ENCODE results near the gene ABCC6. TPM values are rescaled to one million over a fixed set of nuclear protein-coding genes. Genes with fewer than 3 reads are reported as not detected.

Gene ABCC6
- total and polyA plus RNA-seq, 2 of the 4 experiments (the other 2 are of a cell fraction) = 0.36 to 1.3 TPM

- Histone ChIP-seq H3K18ac (ENCODE audit: low read depth, low read length) (no peak overlapping the region), H3K36me3 (ENCODE audit: control insufficient read depth, insufficient read depth, low read length) (peaks cover 12% of the 10 kb centered on the region; the same call in 1 of the 2 replicates), H2AFZ (replicated peaks; ENCODE audit: low read length, poor library complexity) (peak overlapping the region; percentile 1), H2AK9ac (replicated peaks; ENCODE audit: low read depth, low read length, poor library complexity) (no peak overlapping the region), H3K4me3 (ENCODE audit: insufficient read depth, low read depth, low read length) (no peak overlapping the region), H3K79me1 (ENCODE audit: low read depth in 1 of 2, low read length in 2 of 2) (no peaks in the 10 kb centered on the region), H2BK120ac (ENCODE audit: low read depth, low read length) (no peak overlapping the region), H4K20me1 (ENCODE audit: insufficient read depth, low read length) (no peaks in the 10 kb centered on the region), H2AK5ac (ENCODE audit: low read depth, low read length) (no peak overlapping the region), H2BK5ac (ENCODE audit: low read depth, low read length, poor library complexity, severe bottlenecking) (no peak overlapping the region), H3K4me2 (ENCODE audit: low read depth, low read length) (no peak overlapping the region), H3K9me3 (ENCODE audit: control insufficient read depth, insufficient read depth, low read length) (peaks cover 15% of the 10 kb centered on the region), H3K14ac (replicated peaks; ENCODE audit: low read depth, low read length) (no peak overlapping the region), H3K27ac (ENCODE audit: insufficient read depth, low read length) (no peak overlapping the region), H3K9me1 (ENCODE audit: insufficient read depth, low read length) (no peaks in the 10 kb centered on the region), H3K9ac (ENCODE audit: low read depth, low read length) (no peak overlapping the region), H4K8ac (ENCODE audit: low read depth in 2 of 2, low read length in 2 of 2) (no peak overlapping the region), H2BK15ac (ENCODE audit: low read depth, low read length) (no peak overlapping the region), H3K4ac (ENCODE audit: low read depth, low read length) (no peak overlapping the region), H3K4me1 (ENCODE audit: control insufficient read depth, insufficient read depth, low read length) (no peaks in the 10 kb centered on the region), H2BK20ac (ENCODE audit: low read depth, low read length) (no peak overlapping the region), H3K23ac (ENCODE audit: low read depth, low read length) (no peak overlapping the region), H4K91ac (ENCODE audit: insufficient read depth, low read depth, low read length) (no peak overlapping the region), H3K56ac (ENCODE audit: extremely low read depth, insufficient read depth, low read length) (no peak overlapping the region), H4K5ac (ENCODE audit: low read depth, low read length) (no peak overlapping the region), H3K27me3 (ENCODE audit: control insufficient read depth, insufficient read depth, low read length) (no peaks in the 10 kb centered on the region; the same call in 1 of the 2 replicates)
- intact Hi-C loops (cut with micrococcal nuclease) = no loop called here
- WGBS, 2 experiments (ENCODE audit: extremely low coverage in 2 of 2, insufficient read length in 1 of 2) = 33% methylated on average over 1 of the region's 5 CpGs; no CpG with 5 or more reads in 1 of the 2 experiments
- ChIA-PET POLR2A (ENCODE audit: unreplicated experiment) (no interaction called here), CTCF (no interaction called here)
- ATAC-seq (ENCODE audit: low read depth) = no peak; the same call in 1 of the 2 replicates
- no TSS peak for BruUV-seq (replicated peaks)
- in situ Hi-C loops (cut with MboI; ENCODE audit: low sequenced_read_pairs) = no loop called here
- dilution Hi-C loops (cut with HindIII; ENCODE audit: low sequenced_read_pairs, unreplicated experiment) = no loop called here
- TF ChIP-seq CHD1 (IDR thresholded peaks at IDR 0.05; ENCODE audit: low read depth, low read length) (no peak), POLR2A (IDR thresholded peaks at IDR 0.05; ENCODE audit: low read depth, low read length) (no peak), RCOR1 (IDR thresholded peaks at IDR 0.05; ENCODE audit: insufficient replicate concordance, low read length) (no peak), MXI1 (IDR thresholded peaks at IDR 0.05; ENCODE audit: borderline replicate concordance, low read depth, low read length) (no peak), FOS (IDR thresholded peaks at IDR 0.05; ENCODE audit: low read depth, low read length) (no peak), NFE2L2 (IDR thresholded peaks at IDR 0.05; ENCODE audit: low read depth, low read length) (no peak), CEBPB (IDR thresholded peaks at IDR 0.05; ENCODE audit: low read depth, low read length) (no peak), MAFK (IDR thresholded peaks at IDR 0.05; ENCODE audit: low read depth, low read length) (no peak), BHLHE40 (IDR thresholded peaks at IDR 0.05; ENCODE audit: low read depth, low read length) (no peak), RAD21 (IDR thresholded peaks at IDR 0.05; ENCODE audit: low read length) (no peak), RFX5 (IDR thresholded peaks at IDR 0.05; ENCODE audit: low read depth, low read length) (no peak), SMC3 (IDR thresholded peaks at IDR 0.05; ENCODE audit: low read depth, low read length) (no peak), MAZ (IDR thresholded peaks at IDR 0.05; ENCODE audit: borderline replicate concordance, low read depth, low read length) (no peak)
- TF ChIP-seq, protein P1, sequence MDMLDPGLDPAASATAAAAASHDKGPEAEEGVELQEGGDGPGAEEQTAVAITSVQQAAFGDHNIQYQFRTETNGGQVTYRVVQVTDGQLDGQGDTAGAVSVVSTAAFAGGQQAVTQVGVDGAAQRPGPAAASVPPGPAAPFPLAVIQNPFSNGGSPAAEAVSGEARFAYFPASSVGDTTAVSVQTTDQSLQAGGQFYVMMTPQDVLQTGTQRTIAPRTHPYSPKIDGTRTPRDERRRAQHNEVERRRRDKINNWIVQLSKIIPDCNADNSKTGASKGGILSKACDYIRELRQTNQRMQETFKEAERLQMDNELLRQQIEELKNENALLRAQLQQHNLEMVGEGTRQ (IDR thresholded peaks at IDR 0.05; ENCODE audit: low read depth, low read length) = no peak
- TF ChIP-seq, protein P2, sequence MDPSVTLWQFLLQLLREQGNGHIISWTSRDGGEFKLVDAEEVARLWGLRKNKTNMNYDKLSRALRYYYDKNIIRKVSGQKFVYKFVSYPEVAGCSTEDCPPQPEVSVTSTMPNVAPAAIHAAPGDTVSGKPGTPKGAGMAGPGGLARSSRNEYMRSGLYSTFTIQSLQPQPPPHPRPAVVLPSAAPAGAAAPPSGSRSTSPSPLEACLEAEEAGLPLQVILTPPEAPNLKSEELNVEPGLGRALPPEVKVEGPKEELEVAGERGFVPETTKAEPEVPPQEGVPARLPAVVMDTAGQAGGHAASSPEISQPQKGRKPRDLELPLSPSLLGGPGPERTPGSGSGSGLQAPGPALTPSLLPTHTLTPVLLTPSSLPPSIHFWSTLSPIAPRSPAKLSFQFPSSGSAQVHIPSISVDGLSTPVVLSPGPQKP (IDR thresholded peaks at IDR 0.05; ENCODE audit: borderline replicate concordance, low read depth, low read length) = no peak
- TF ChIP-seq, protein P3, sequence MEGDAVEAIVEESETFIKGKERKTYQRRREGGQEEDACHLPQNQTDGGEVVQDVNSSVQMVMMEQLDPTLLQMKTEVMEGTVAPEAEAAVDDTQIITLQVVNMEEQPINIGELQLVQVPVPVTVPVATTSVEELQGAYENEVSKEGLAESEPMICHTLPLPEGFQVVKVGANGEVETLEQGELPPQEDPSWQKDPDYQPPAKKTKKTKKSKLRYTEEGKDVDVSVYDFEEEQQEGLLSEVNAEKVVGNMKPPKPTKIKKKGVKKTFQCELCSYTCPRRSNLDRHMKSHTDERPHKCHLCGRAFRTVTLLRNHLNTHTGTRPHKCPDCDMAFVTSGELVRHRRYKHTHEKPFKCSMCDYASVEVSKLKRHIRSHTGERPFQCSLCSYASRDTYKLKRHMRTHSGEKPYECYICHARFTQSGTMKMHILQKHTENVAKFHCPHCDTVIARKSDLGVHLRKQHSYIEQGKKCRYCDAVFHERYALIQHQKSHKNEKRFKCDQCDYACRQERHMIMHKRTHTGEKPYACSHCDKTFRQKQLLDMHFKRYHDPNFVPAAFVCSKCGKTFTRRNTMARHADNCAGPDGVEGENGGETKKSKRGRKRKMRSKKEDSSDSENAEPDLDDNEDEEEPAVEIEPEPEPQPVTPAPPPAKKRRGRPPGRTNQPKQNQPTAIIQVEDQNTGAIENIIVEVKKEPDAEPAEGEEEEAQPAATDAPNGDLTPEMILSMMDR (conservative IDR thresholded peaks at IDR 0.05; ENCODE audit: low read depth, low read length) = no peak
- no peak for DNase-seq
Observed at GRCh38 chr16:16175296-16175695, 48.0 kb downstream of the ABCC6 start.

Measured in IMR-90 (cell line).